Measurements from ENCODE around the gene MARK4.
A peak's percentile ranks its signal among the peaks of the same experiment; 100 is the strongest.

The MARK4 gene

DNA sequence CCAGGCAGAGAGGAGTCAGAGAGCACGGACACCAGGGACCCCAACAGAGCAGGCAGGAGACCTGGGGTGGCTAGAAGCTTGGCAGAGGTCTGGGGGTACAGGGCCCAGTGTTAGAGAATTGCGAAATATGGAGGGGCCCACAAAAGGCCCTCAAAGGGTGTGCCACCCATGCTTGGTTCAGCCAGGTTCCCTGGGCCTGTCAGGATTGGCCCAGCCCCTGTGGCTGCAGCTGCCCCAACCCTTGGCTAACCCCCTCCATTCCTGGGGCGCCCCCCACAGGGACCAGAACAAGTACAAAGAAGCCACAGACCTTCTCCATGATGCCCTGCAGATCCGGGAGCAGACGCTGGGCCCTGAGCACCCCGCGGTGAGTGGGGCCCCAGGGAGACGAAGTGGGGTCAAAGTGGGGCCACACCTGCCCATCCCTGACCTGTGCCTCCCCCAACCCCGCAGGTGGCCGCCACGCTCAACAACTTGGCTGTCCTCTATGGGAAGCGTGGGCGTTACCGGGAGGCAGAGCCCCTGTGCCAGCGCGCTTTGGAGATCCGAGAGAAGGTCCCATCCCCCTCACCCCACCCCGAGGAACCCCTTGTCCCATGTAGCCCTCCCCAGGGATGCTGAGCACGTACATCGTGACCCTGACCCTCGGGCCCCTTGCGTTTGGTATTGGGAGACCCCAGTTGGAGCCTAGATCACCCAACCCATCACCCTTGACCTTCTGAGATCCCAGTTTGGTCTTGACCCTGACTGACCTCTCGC lies 97.5 kb downstream of the MARK4 start:
- FAIRE-seq (no peak), DNase-seq (ENCODE audit: insufficient read length) (no peak)
- TF ChIP-seq POLR2AphosphoS5 (IDR thresholded peaks at IDR 0.05; ENCODE audit: low read depth, low read length): no peak

DNA sequence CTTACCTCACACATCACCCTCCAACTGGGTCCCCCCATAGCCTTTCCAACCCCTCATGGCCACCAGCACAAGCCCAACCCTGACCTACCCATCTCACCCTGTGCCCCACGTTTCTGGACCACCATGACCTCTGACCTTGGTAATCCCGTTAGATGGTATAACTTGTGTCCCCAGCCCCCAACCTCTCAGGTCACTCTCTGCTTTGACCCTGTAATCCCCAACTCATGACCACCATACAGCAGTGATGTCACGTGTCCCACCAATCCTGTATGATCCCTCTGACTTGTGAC lies 98.0 kb downstream of the MARK4 start:
- FAIRE-seq: no peak
- DNase-seq (ENCODE audit: insufficient read length): no peak
- TF ChIP-seq TAF1 (IDR thresholded peaks at IDR 0.05; ENCODE audit: borderline replicate concordance, low read depth, low read length) (no peak), POLR2AphosphoS5 (IDR thresholded peaks at IDR 0.05; ENCODE audit: low read depth, low read length) (no peak), POLR2A (IDR thresholded peaks at IDR 0.05; ENCODE audit: low read depth, low read length) (no peak)

DNA sequence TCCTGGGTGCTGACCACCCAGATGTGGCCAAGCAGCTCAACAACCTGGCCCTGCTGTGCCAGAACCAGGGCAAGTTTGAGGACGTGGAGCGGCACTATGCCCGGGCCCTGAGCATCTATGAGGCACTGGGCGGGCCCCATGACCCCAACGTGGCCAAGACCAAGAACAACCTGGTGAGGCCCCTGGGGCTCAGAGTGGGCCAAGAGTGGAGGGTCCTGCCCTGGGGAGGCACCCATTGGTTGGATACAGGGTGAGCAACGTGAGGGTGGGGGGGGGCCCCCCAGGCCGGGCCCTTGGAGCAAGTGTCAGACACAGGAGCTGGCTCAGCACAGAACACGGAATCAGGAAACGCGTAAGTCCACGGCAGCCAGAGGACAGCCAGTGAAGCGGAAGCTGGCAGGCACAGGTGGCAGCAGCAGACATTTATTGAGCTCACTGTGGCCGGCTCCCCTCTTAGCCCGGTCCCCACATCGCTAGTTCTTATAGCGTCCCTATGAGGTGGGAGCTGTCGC lies 98.4 kb downstream of the MARK4 start:
- TF ChIP-seq POLR2AphosphoS5 (IDR thresholded peaks at IDR 0.05; ENCODE audit: low read depth, low read length) (no peak), TAF1 (IDR thresholded peaks at IDR 0.05; ENCODE audit: borderline replicate concordance, low read depth, low read length) (no peak), POLR2A (IDR thresholded peaks at IDR 0.05; ENCODE audit: low read depth, low read length) (no peak)
- FAIRE-seq: no peak
- DNase-seq (ENCODE audit: insufficient read length): no peak

DNA sequence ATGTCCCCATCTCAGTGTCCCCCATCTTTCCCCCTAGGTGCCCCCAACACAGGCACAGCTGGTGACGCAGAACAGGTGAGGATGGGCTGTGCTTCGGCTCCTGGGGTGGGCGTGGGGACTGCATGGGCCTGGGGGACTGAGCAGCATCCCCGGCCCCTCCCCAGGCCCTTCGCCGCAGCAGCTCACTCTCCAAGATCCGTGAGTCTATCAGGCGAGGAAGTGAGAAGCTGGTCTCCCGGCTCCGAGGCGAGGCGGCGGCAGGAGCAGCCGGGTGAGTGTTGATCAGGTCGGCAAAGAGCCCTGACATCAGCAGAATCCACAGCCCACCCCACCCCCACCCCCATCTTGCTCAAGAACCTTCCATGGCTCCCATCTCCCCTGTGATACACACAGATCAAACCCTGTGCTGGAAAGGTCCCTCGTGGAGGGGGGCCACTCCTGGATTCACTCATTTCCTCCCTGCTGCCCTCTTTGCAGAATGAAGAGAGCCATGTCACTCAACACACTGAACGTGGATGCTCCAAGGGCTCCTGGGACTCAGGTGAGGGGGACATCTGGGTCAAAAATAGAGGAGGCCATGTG lies 99.5 kb downstream of the MARK4 start:
- FAIRE-seq (no peak), DNase-seq (ENCODE audit: insufficient read length) (peak; percentile 19)
- TF ChIP-seq POLR2AphosphoS5 (IDR thresholded peaks at IDR 0.05; ENCODE audit: low read depth, low read length) (no peak), POLR2A (IDR thresholded peaks at IDR 0.05; ENCODE audit: low read depth, low read length) (no peak), TAF1 (IDR thresholded peaks at IDR 0.05; ENCODE audit: borderline replicate concordance, low read depth, low read length) (no peak)

DNA sequence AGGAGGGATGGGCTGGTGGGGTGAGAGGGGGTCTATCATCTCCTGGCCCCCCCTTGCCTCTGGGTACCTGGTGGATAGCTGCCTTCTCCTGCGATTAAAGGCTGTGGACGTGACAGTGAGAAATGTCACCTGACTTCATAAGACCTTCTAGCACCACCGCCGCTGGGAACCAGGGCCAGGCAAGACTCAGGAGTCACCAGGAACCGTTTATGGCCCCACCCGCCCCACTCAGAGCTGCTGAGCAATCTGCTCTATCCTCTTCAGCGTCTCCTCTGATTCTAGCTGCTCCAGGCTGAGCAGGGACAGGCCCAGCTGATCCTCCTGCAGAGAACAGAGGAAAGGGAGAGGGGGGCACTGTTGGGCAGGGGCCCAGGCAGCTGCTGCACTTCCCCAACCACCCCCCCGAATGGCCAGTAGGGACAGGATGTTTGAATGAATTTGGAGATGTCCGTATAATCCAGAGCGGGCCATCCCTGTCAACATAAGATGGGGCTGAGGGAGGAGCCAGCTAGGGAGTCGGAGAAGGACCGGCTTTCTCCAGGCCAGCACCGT lies 100.4 kb downstream of the MARK4 start:
- FAIRE-seq: no peak
- TF ChIP-seq TAF1 (IDR thresholded peaks at IDR 0.05; ENCODE audit: borderline replicate concordance, low read depth, low read length): no peak
- TF ChIP-seq POLR2AphosphoS5 (IDR thresholded peaks at IDR 0.05; ENCODE audit: low read depth, low read length): no peak
- TF ChIP-seq POLR2A (IDR thresholded peaks at IDR 0.05; ENCODE audit: low read depth, low read length): no peak
- DNase-seq (ENCODE audit: insufficient read length): peak; percentile 20

DNA sequence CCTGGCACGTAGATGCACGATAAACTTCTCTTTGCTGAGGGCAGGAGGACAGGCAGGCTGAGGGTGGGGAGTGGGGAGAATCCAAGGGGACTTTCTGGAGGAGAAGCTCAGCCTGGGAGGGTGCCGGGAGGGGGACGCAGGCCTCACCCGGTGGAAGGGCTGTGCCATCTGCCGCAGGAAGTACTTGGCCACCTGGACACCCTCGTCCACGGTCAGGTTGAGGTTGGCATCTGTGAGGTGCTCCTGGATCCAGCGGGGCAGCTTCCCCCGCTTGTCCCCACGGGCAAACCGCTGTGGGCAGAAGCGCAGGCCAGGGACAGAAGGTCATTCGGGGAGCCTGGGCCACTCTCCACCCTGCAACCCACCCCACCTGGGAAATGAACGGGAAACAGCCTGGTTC lies 101.0 kb downstream of the MARK4 start:
- no peak for DNase-seq (ENCODE audit: insufficient read length)
- no peak for TF ChIP-seq TAF1 (IDR thresholded peaks at IDR 0.05; ENCODE audit: borderline replicate concordance, low read depth, low read length)
- TF ChIP-seq POLR2A (IDR thresholded peaks at IDR 0.05; ENCODE audit: low read depth, low read length): no peak
- no peak for TF ChIP-seq POLR2AphosphoS5 (IDR thresholded peaks at IDR 0.05; ENCODE audit: low read depth, low read length)
- no peak for FAIRE-seq

DNA sequence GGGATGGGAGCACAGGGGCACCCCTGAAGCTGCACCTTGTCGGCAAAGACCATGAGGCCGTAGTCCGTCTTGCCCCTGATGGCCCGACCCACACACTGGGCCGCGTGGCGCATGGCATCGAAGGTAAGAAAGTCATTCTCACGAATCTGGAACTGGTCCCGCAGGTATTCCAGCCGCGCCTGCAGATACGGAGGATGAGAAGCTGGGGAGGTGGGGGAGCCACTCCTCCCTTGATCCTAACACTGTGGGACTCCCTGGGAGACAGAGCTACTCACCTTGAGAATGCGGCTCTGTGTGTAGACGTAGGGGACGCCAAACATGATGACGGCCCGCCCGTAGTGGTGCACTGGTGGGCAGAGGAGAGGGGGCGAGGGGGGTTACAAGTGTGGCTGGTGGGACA lies 101.4 kb downstream of the MARK4 start:
- DNase-seq (ENCODE audit: insufficient read length) (no peak), FAIRE-seq (no peak)
- no peak for TF ChIP-seq POLR2AphosphoS5 (IDR thresholded peaks at IDR 0.05; ENCODE audit: low read depth, low read length)
- TF ChIP-seq TAF1 (IDR thresholded peaks at IDR 0.05; ENCODE audit: borderline replicate concordance, low read depth, low read length): no peak
- TF ChIP-seq POLR2A (IDR thresholded peaks at IDR 0.05; ENCODE audit: low read depth, low read length): no peak

DNA sequence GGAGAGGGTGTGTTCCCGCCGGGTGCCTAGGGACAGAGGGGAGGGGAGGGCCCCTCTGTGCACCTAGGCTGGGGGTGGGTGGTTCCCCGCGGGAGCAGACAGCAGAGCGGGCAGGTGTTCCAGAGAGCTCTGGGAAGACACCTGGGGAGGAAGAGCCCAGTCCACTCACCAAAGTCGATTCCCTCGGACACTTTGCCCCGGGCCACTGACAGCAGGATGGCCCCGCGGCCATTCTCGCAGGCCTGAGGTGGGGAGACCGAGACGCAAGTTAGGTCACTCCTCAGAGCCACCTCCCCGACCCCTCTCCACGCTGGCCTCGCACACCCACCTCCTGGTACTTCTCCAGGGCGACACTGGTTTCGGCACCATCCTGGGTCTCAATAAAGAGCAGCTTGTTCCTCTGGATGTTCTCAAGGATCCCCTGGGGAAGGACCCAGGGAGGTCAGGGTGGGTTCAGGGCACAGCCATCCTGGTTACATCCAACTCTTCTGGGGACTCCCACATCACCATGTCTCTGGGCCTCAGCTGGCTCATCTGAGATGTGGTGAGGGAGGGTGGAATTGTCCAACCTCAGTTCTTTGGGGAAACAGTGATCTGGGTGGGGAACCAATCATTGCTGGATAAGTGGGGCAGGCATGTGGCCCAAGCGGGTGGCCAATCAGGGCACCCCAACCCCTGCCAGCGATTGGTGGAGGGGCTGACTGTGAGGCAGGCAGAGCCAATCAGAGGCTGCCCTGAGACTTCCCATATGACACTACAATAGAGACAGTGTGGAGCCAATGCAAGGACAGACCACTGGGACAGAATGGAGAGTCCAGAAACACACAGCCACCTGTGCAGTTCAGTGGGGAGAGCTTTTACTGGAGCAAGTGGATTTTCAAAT lies 102.1 kb downstream of the MARK4 start:
- TF ChIP-seq POLR2A (IDR thresholded peaks at IDR 0.05; ENCODE audit: low read depth, low read length) (no peak), POLR2AphosphoS5 (IDR thresholded peaks at IDR 0.05; ENCODE audit: low read depth, low read length) (no peak), TAF1 (IDR thresholded peaks at IDR 0.05; ENCODE audit: borderline replicate concordance, low read depth, low read length) (no peak)
- FAIRE-seq (no peak), DNase-seq (ENCODE audit: insufficient read length) (peak; percentile 19)

DNA sequence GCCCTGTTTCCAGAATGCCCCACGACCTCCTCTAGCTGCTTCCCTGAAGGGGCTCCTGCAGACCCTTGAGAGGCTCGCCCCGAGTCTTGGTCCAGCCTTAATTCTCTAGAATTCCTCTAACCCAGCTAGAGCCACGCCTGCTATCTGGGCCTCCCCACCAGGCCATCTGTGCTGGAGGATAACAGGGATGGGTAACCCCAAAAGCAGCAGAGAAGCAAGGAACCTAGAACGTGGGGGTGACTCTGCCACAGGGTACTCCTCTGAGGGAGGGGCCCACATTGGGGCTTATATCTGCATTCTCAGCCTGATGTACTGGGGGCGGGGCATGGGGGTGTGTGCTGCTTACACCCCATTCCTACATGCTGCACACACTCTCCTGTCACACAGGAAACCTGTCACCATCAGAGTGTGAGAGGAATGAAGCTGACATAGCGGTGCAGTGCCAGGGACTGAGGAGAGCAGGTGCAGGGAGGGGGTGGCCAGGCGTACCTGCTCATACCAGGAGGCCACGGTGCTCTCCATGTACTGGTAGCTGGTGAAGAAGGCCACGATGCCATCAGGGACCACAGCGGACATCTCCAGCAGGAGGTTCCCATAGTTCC lies 103.3 kb downstream of the MARK4 start:
- FAIRE-seq (no peak), DNase-seq (ENCODE audit: insufficient read length) (peak; percentile 22)
- no peak for TF ChIP-seq POLR2A (IDR thresholded peaks at IDR 0.05; ENCODE audit: low read depth, low read length)
- no peak for TF ChIP-seq POLR2AphosphoS5 (IDR thresholded peaks at IDR 0.05; ENCODE audit: low read depth, low read length)
- TF ChIP-seq TAF1 (IDR thresholded peaks at IDR 0.05; ENCODE audit: borderline replicate concordance, low read depth, low read length): no peak
